Tibial artery (tissue), 4 donors: ENCODE results near the gene ZNF514.
A peak's percentile ranks its signal among the peaks of the same experiment; 100 is the strongest.

ENCODE experiments used
- DNase-seq, 2 donors: peaks; one replicate each; pipeline ENCODE4 v3.0.0-alpha.2; 2019
- H3K27ac ChIP-seq, 2 donors: fragments of 200-600 bp; sonication (generic) in 1 of 2; 1 replicate in 1 of 2; 2 replicates in 1 of 2; pipeline ENCODE4 v1.5.1; 2018 to 2019; ENCODE audit warnings: mild to moderate bottlenecking in 1 of 2
- H3K27me3 ChIP-seq, 2 donors: fragments of 200-600 bp; sonication (generic) in 1 of 2; one replicate each; pipeline versions ENCODE4 v1.5.1 to v1.6.0; 2016 to 2019
- H3K36me3 ChIP-seq, 3 donors: fragments of 200-600 bp; sonication (generic) in 2 of 3; one replicate each; pipeline ENCODE4 v1.5.1; 2016 to 2019; ENCODE audit warnings: mild to moderate bottlenecking in 2 of 3
- H3K4me1 ChIP-seq, 4 donors: fragments of 200-600 bp; sonication (generic) in 2 of 4; 1 replicate in 3 of 4; 2 replicates in 1 of 4; pipeline ENCODE4 v1.5.1; 2016 to 2019
- H3K4me3 ChIP-seq, 2 donors: fragments of 200-600 bp; sonication (generic) in 1 of 2; 1 replicate in 1 of 2; 2 replicates in 1 of 2; pipeline ENCODE4 v1.5.1; 2018 to 2019; ENCODE audit warnings: mild to moderate bottlenecking in 2 of 2
- H3K9me3 ChIP-seq, 3 donors: fragments of 200-600 bp; sonication (generic) in 1 of 3; one replicate each; pipeline ENCODE4 v1.5.1; 2016 to 2019
- CTCF ChIP-seq, 2 experiments: fragments of 200-600 bp in 1 of 2; fragments of 450-650 bp in 1 of 2; IDR thresholded peaks; one replicate each; pipeline ENCODE4 v1.5.1; 2017 to 2019; ENCODE audit warnings: antibody characterized with exemption in 2 of 2, mild to moderate bottlenecking in 1 of 2, moderate library complexity in 1 of 2
- intact Hi-C: fragments of 100-400 bp; cut with DNase I; formaldehyde crosslinking; loops from one replicate; pipeline ENCODE4 v1.15.0; 2023; ENCODE audit warnings: low total_unique reads

Gene ZNF514

GRCh38 chr2:95122197-95122551 is 37.5 kb downstream of the ZNF514 start:
- Histone ChIP-seq H3K4me3 (peak overlapping the region; percentile 79 to 88), H3K36me3 (no peaks in the 10 kb centered on the region), H3K9me3 (no peaks in the 10 kb centered on the region), H3K27ac (peak overlapping the region; percentile 83 to 93), H3K27me3 (no peaks in the 10 kb centered on the region), H3K4me1 (peaks cover 0 to 38% (median 24%) of the 10 kb centered on the region in 4 donors)
- intact Hi-C loops: loop anchor here (5.0 kb wide), 1 partner anchor 35 kb away; the partner anchor contains the start of gene ZNF514
- DNase-seq: no peak
- no peak for TF ChIP-seq CTCF (IDR thresholded peaks at IDR 0.05)

GRCh38 chr2:95121407-95122196 is 38.0 kb downstream of the ZNF514 start, which contains the start of gene MRPS5:
MRPS5 (minus strand) TSS chr2:95121808; CDS start chr2:95121791, 17 bp downstream.
- peak within 1 kb of the TSS; percentile 83 to 93 for H3K27ac ChIP-seq
- H3K4me1 ChIP-seq: peaks cover 0 to 38% (median 24%) of the 10 kb centered on the region in 4 donors
- no peaks in the 10 kb centered on the region for H3K9me3 ChIP-seq
- TF ChIP-seq CTCF (IDR thresholded peaks at IDR 0.05): no peak
- H3K36me3 ChIP-seq: peaks cover 0 to 6% (median 0%) of the 10 kb centered on the region in 3 donors
- no peaks in the 10 kb centered on the region for H3K27me3 ChIP-seq
- intact Hi-C loops: loop anchor here (5.0 kb wide), 1 partner anchor 36 kb away; the partner anchor contains the start of gene ZNF514
- H3K4me3 ChIP-seq: peak within 1 kb of the TSS; percentile 79 to 88
- peak; percentile 82 to 90 for DNase-seq

- no peak for TF ChIP-seq CTCF (IDR thresholded peaks at IDR 0.05)
- no peaks in the 10 kb centered on the region for H3K9me3 ChIP-seq
- H3K27ac ChIP-seq: peak overlapping the region; percentile 83 to 93
- intact Hi-C loops: loop anchor here (5.0 kb wide), 1 partner anchor 36 kb away; the partner anchor contains the start of gene ZNF514
- peaks cover 0 to 9% (median 0%) of the 10 kb centered on the region in 3 donors for H3K36me3 ChIP-seq
- no peak for DNase-seq
- peaks cover 0 to 38% (median 24%) of the 10 kb centered on the region in 4 donors for H3K4me1 ChIP-seq
- H3K27me3 ChIP-seq: no peaks in the 10 kb centered on the region
- peak overlapping the region; percentile 79 to 88 for H3K4me3 ChIP-seq
Measured at GRCh38 chr2:95121093-95121406, 38.6 kb downstream of the ZNF514 start.

GRCh38 chr2:95115418-95115817 is 44.2 kb downstream of the ZNF514 start:
- H3K4me3 ChIP-seq: no peak overlapping the region
- intact Hi-C loops: no loop called here
- H3K27me3 ChIP-seq: no peaks in the 10 kb centered on the region
- H3K9me3 ChIP-seq: no peaks in the 10 kb centered on the region
- TF ChIP-seq CTCF (IDR thresholded peaks at IDR 0.05): peak; percentile 33 to 57
- H3K4me1 ChIP-seq: peaks cover 0 to 24% (median 16%) of the 10 kb centered on the region in 4 donors
- no peak overlapping the region for H3K27ac ChIP-seq
- DNase-seq: peak in 1 of 2 donors; percentile 47
- peaks cover 26 to 55% (median 26%) of the 10 kb centered on the region in 3 donors for H3K36me3 ChIP-seq

- no peaks in the 10 kb centered on the region for H3K9me3 ChIP-seq
- intact Hi-C loops: no loop called here
- peaks cover 0 to 7% (median 2%) of the 10 kb centered on the region in 4 donors for H3K4me1 ChIP-seq
- no peaks in the 10 kb centered on the region for H3K27me3 ChIP-seq
- H3K27ac ChIP-seq: no peak overlapping the region
- peaks cover 46 to 74% (median 46%) of the 10 kb centered on the region in 3 donors for H3K36me3 ChIP-seq
- TF ChIP-seq CTCF (IDR thresholded peaks at IDR 0.05): no peak
- DNase-seq: no peak
- H3K4me3 ChIP-seq: no peak overlapping the region
Measured at GRCh38 chr2:95113464-95113863, 46.2 kb downstream of the ZNF514 start.
